ENCODE results near the gene SPACA6.

- no peak for TF ChIP-seq CTCF (IDR thresholded peaks at IDR 0.05; ENCODE audit: insufficient read depth, low read length, poor library complexity, severe bottlenecking)
- no peak for TF ChIP-seq EZH2phosphoT487 (conservative IDR thresholded peaks at IDR 0.05; ENCODE audit: low read length)
Measured at GRCh38 chr19:51704626-51705025, 11.5 kb downstream of the SPACA6 start.
